Endothelial cell of umbilical vein (primary cell): ENCODE measurements around the gene OR13C2. TPM values are rescaled to one million over a fixed set of nuclear protein-coding genes. Genes with fewer than 3 reads are reported as not detected.
"Not testable (repeated sequence)": the region's sequence is repeated elsewhere in the genome, so short reads cannot be mapped to it uniquely, and the experiment has no call there.

Experiments
- BruUV-seq: library from RNA; stranded (reverse); fragments of 400-500 nt; replicated peaks from 2 replicates; lab custom pipeline; 2021; lab: Mats Ljungman, UMichigan
- CTCF ChIA-PET: fragments of 300-600, 350-600 bp; sonication (Branson Sonifier 250); formaldehyde crosslinking; loops from one replicate; lab custom pipeline; 2021; ENCODE audit warnings: antibody characterized with exemption, inconsistent platforms; lab: Charles Lee
- POLR2A ChIA-PET: fragments of 300-600, 350-600 bp; sonication (Branson Sonifier 250); formaldehyde crosslinking; loops from one replicate; lab custom pipeline; 2021; ENCODE audit warnings: antibody characterized with exemption, inconsistent platforms; lab: Charles Lee
- DNase-seq: peaks from one replicate; pipeline ENCODE4 v3.0.0-alpha.2; 2011; ENCODE audit warnings: low read depth, low spot score
- FAIRE-seq: peaks from 2 replicates; lab custom pipeline; 2011; peaks lifted over from hg19 to GRCh38; lab: Jason Lieb, UNC
- H2AFZ ChIP-seq: 2 replicates; pipeline ENCODE4 v1.6.0; 2012; ENCODE audit warnings: low read depth, low read length, control low read depth, inconsistent platforms
- H3K27ac ChIP-seq: 2 replicates; pipeline ENCODE4 v1.5.1; 2011; ENCODE audit warnings: low read depth, mild to moderate bottlenecking, control low read depth, low read length, moderate library complexity; ENCODE audit not compliant: insufficient read depth
- H3K27me3 ChIP-seq, 2 experiments: 2 replicates each; pipeline versions ENCODE4 v1.6.0 to v1.6.1; 2011; ENCODE audit warnings: low read length in 2 of 2, mixed read lengths in 1 of 2; ENCODE audit not compliant: control insufficient read depth in 2 of 2, insufficient read depth in 2 of 2
- H3K36me3 ChIP-seq, 2 experiments: 2 replicates in 1 of 2; 3 replicates in 1 of 2; pipeline ENCODE4 v1.5.1; 2011; ENCODE audit warnings: low read length in 2 of 2, mild to moderate bottlenecking in 1 of 2, moderate library complexity in 1 of 2; ENCODE audit not compliant: control insufficient read depth in 2 of 2, insufficient read depth in 2 of 2; ENCODE audit errors: extremely low read depth in 1 of 2
- H3K4me1 ChIP-seq: 3 replicates; pipeline ENCODE4 v1.5.1; 2011; ENCODE audit warnings: mild to moderate bottlenecking, low read length; ENCODE audit not compliant: control insufficient read depth, insufficient read depth; ENCODE audit errors: extremely low read depth
- H3K4me2 ChIP-seq: 2 replicates; pipeline ENCODE4 v1.6.1; 2011; ENCODE audit warnings: low read length, control low read depth, mixed read lengths; ENCODE audit not compliant: insufficient read depth
- H3K4me3 ChIP-seq, 3 experiments: fragments of 200-600 bp in 1 of 3; sonication (generic), shearing (Covaris generic) in 1 of 3; replicated peaks in 1 of 3; 2 replicates each; pipeline ENCODE4 v1.5.1; 2011 to 2016; ENCODE audit warnings: control low read depth in 3 of 3, low read length in 3 of 3, mild to moderate bottlenecking in 2 of 3, inconsistent platforms in 1 of 3, low read depth in 1 of 3, moderate library complexity in 1 of 3; ENCODE audit not compliant: insufficient read depth in 1 of 3
- H3K79me2 ChIP-seq: 2 replicates; pipeline ENCODE4 v1.6.0; 2012; ENCODE audit warnings: low read length, inconsistent platforms; ENCODE audit not compliant: control insufficient read depth, insufficient read depth
- H3K9ac ChIP-seq: replicated peaks from 2 replicates; pipeline ENCODE3; 2011; ENCODE audit warnings: low read length, control low read depth; ENCODE audit not compliant: insufficient read depth; ENCODE audit errors: extremely low read depth
- H3K9me1 ChIP-seq: replicated peaks from 3 replicates; pipeline ENCODE4 v1.6.0; 2011; ENCODE audit warnings: mild to moderate bottlenecking, low read length; ENCODE audit not compliant: control insufficient read depth, insufficient read depth; ENCODE audit errors: extremely low read depth
- H3K9me3 ChIP-seq: replicated peaks from 2 replicates; pipeline ENCODE4 v1.5.1; 2012; ENCODE audit warnings: low read length, inconsistent platforms; ENCODE audit not compliant: control insufficient read depth, insufficient read depth
- H4K20me1 ChIP-seq: replicated peaks from 2 replicates; pipeline ENCODE3; 2011; ENCODE audit warnings: mild to moderate bottlenecking, low read length; ENCODE audit not compliant: control insufficient read depth, insufficient read depth; ENCODE audit errors: extremely low read depth
- FOS ChIP-seq: IDR thresholded peaks from 2 replicates; pipeline ENCODE4 v1.6.1; 2011; ENCODE audit warnings: mild to moderate bottlenecking, low read length, moderate library complexity, borderline replicate concordance; ENCODE audit not compliant: insufficient read depth
- JUN ChIP-seq: IDR thresholded peaks from 2 replicates; pipeline ENCODE4 v1.6.1; 2011; ENCODE audit warnings: borderline replicate concordance, low read depth; ENCODE audit not compliant: insufficient read length, insufficient read depth
- MAX ChIP-seq: IDR thresholded peaks from 2 replicates; pipeline ENCODE4 v1.6.1; 2011; ENCODE audit not compliant: insufficient read depth, insufficient read length
- dilution Hi-C: fragments of 300-500 bp; cut with MboI; formaldehyde crosslinking; loops from one replicate; pipeline ENCODE4 v1.15.0; 2019; ENCODE audit warnings: low sequenced_read_pairs; ENCODE audit not compliant: extremely low pct_ligation_motif_present
- intact Hi-C: fragments of 100-400 bp; cut with micrococcal nuclease; formaldehyde crosslinking; loops from one replicate; pipeline ENCODE4 v1.10.0; 2022
- polyA plus RNA-seq, 4 experiments: library from polyadenylated mRNA; depleted of rRNA in 3 of 4; stranded (reverse) in 3 of 4; unstranded in 1 of 4; fragments of >200 nt; gene quantifications; 2 replicates each; pipeline versions ENCODE4 v1.2.1 to v1.2.3, GENCODE V29; 2011 to 2012; ENCODE audit warnings: missing spikeins in 1 of 4
- total RNA-seq: library from RNA; stranded (reverse); gene quantifications from 2 replicates; pipeline ENCODE4 v1.2.3, GENCODE V29; 2021

OR13C2 gene
- total and polyA plus RNA-seq, 2 donors (not counting 3 experiments of a cell fraction or from before 2014, with no cell fraction given) = not detected

GRCh38 chr9:104633976-104634520 lies 28.6 kb upstream of the OR13C2 start:
- no TSS peak for BruUV-seq
- no peak for FAIRE-seq
- H4K20me1 ChIP-seq = no peaks in the 10 kb centered on the region
- no peaks in the 10 kb centered on the region for H3K79me2 ChIP-seq
- H3K27me3 ChIP-seq = no peaks in the 10 kb centered on the region
- H3K9me3 ChIP-seq = peaks cover 6% of the 10 kb centered on the region
- no peak for DNase-seq
- H3K36me3 ChIP-seq = no peaks in the 10 kb centered on the region
- intact Hi-C loops = no loop called here
- TF ChIP-seq MAX (no peak), JUN (no peak), FOS (no peak)
- no peaks in the 10 kb centered on the region for H3K4me1 ChIP-seq
- no peak overlapping the region for H3K4me3 ChIP-seq
- H3K4me2 ChIP-seq = no peak overlapping the region
- no peaks in the 10 kb centered on the region for H3K9me1 ChIP-seq
- no peak overlapping the region for H3K9ac ChIP-seq
- dilution Hi-C loops = no loop called here
- ChIA-PET POLR2A (no interaction called here), CTCF (no interaction called here)
- H2AFZ ChIP-seq = no peak overlapping the region
- H3K27ac ChIP-seq = no peak overlapping the region

DNA sequence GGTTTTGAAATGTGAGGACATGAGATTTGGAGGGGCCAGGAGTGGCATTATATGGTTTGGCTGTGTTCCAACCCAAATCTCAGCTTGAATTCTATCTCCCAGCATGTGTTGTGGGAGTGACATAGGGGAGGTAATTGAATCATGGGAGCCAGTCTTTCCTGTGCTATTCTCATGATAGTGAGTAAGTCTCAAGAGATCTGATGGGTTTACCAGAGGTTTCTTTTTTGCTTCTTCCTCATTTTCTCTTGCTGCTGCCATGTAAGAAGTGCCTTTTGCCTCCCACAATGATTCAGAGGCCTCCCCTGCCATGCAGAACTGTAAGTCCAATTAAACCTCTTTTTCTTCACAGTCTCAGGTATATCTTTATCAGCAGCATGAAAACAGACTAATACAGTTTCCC lies 20.5 kb upstream of the OR13C2 start:
- H3K36me3 ChIP-seq, H2AFZ ChIP-seq, H4K20me1 ChIP-seq, DNase-seq, dilution Hi-C loops, FAIRE-seq, BruUV-seq, H3K9me3 ChIP-seq, CTCF ChIA-PET, H3K27ac ChIP-seq, H3K27me3 ChIP-seq, H3K9me1 ChIP-seq, H3K4me1 ChIP-seq, H3K79me2 ChIP-seq, H3K4me3 ChIP-seq, intact Hi-C loops, H3K9ac ChIP-seq, POLR2A ChIA-PET, H3K4me2 ChIP-seq: not testable (repeated sequence)
